Measurements from ENCODE around the gene C16orf86. TPM values are rescaled to one million over a fixed set of nuclear protein-coding genes. Genes with fewer than 3 reads are reported as not detected.

Gene C16orf86
- total RNA-seq, 1 experiment from 2014 or later, result 0.79 TPM

- H3K27ac ChIP-seq (ENCODE audit: low read depth, low read length), result no peak overlapping the region
- no peak overlapping the region for H3K9ac ChIP-seq (ENCODE audit: low read length)
- H3K9me3 ChIP-seq (ENCODE audit: control insufficient read depth in 1 of 2, insufficient read depth in 1 of 2, low read depth in 1 of 2, low read length in 2 of 2), result no peaks in the 10 kb centered on the region
- RAD21 ChIA-PET (ENCODE audit: low non-redundant PET in 1 of 2, low total read pairs in 2 of 2, uncharacterized antibody in 2 of 2, unreplicated experiment in 2 of 2), result no interaction called here
- H3K4me2 ChIP-seq (ENCODE audit: low read length), result no peak overlapping the region
- no peak overlapping the region for H2AFZ ChIP-seq (ENCODE audit: low read depth, low read length, poor library complexity, severe bottlenecking)
- H3K4me1 ChIP-seq (ENCODE audit: control insufficient read depth in 1 of 2, insufficient read depth in 2 of 2, low read length in 2 of 2), result peaks cover 0 to 13% of the 10 kb centered on the region in 2 experiments; a peak in 1 of 4 replicates
- no peak overlapping the region for H3K4me3 ChIP-seq (replicated peaks in 1 of 2; ENCODE audit: low read depth in 1 of 2, low read length in 2 of 2)
- H4K20me1 ChIP-seq (ENCODE audit: insufficient read depth), result no peaks in the 10 kb centered on the region
- intact Hi-C loops (cut with micrococcal nuclease), result no loop called here
- TF ChIP-seq, protein P1, sequence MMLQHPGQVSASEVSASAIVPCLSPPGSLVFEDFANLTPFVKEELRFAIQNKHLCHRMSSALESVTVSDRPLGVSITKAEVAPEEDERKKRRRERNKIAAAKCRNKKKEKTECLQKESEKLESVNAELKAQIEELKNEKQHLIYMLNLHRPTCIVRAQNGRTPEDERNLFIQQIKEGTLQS (IDR thresholded peaks at IDR 0.05), result no peak
- TF ChIP-seq SRF (IDR thresholded peaks at IDR 0.05; ENCODE audit: low read depth) (no peak), SIN3A (IDR thresholded peaks at IDR 0.05; ENCODE audit: low read depth) (no peak), EGR1 (IDR thresholded peaks at IDR 0.05; ENCODE audit: low read depth) (no peak), JUND (IDR thresholded peaks at IDR 0.05) (no peak), POLR2AphosphoS5 (IDR thresholded peaks at IDR 0.05; ENCODE audit: low read depth, low read length) (no peak), RAD21 (IDR thresholded peaks at IDR 0.05; ENCODE audit: low read depth) (no peak), CTCF (IDR thresholded peaks at IDR 0.05 in 2 of 3, conservative IDR thresholded peaks at IDR 0.05 in 1 of 3; ENCODE audit: borderline replicate concordance in 1 of 3, insufficient read depth in 1 of 3, low read depth in 2 of 3, low read length in 2 of 3) (no peak), ZNF274 (IDR thresholded peaks at IDR 0.05; ENCODE audit: low read depth, low read length) (no peak), CEBPB (IDR thresholded peaks at IDR 0.05; ENCODE audit: low read depth) (no peak)
- TF ChIP-seq, protein P2, sequence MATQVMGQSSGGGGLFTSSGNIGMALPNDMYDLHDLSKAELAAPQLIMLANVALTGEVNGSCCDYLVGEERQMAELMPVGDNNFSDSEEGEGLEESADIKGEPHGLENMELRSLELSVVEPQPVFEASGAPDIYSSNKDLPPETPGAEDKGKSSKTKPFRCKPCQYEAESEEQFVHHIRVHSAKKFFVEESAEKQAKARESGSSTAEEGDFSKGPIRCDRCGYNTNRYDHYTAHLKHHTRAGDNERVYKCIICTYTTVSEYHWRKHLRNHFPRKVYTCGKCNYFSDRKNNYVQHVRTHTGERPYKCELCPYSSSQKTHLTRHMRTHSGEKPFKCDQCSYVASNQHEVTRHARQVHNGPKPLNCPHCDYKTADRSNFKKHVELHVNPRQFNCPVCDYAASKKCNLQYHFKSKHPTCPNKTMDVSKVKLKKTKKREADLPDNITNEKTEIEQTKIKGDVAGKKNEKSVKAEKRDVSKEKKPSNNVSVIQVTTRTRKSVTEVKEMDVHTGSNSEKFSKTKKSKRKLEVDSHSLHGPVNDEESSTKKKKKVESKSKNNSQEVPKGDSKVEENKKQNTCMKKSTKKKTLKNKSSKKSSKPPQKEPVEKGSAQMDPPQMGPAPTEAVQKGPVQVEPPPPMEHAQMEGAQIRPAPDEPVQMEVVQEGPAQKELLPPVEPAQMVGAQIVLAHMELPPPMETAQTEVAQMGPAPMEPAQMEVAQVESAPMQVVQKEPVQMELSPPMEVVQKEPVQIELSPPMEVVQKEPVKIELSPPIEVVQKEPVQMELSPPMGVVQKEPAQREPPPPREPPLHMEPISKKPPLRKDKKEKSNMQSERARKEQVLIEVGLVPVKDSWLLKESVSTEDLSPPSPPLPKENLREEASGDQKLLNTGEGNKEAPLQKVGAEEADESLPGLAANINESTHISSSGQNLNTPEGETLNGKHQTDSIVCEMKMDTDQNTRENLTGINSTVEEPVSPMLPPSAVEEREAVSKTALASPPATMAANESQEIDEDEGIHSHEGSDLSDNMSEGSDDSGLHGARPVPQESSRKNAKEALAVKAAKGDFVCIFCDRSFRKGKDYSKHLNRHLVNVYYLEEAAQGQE (IDR thresholded peaks at IDR 0.05; ENCODE audit: low read depth), result no peak
- BruUV-seq (replicated peaks), result no TSS peak
- peaks cover 2% of the 10 kb centered on the region; the same call in 1 of the 2 replicates for H3K79me2 ChIP-seq (ENCODE audit: insufficient read depth, low read length)
- no peaks in the 10 kb centered on the region for H3K36me3 ChIP-seq (ENCODE audit: control insufficient read depth in 1 of 2, insufficient read depth in 2 of 2, low read length in 2 of 2)
- ATAC-seq, result no peak
- POLR2A ChIA-PET, result no interaction called here
- no peaks in the 10 kb centered on the region for H3K9me2 ChIP-seq (ENCODE audit: insufficient read depth)
- H3K27me3 ChIP-seq (ENCODE audit: insufficient read depth, low read length), result no peaks in the 10 kb centered on the region
- CTCF ChIA-PET, result no interaction called here
- DNase-seq (ENCODE audit: low read depth, low spot score), result no peak
Measured at GRCh38 chr16:67651039-67651438, 15.6 kb upstream of the C16orf86 start.

All from HCT116 (cell line).